DMS 273 (cell line): ENCODE data around the gene IRGQ.
"Not testable (repeated sequence)": the region's sequence is repeated elsewhere in the genome, so short reads cannot be mapped to it uniquely, and the experiment has no call there.

Experiments used
- DNase-seq: peaks from one replicate; lab custom pipeline; 2025; ENCODE audit not compliant: unreplicated experiment; lab: John Stamatoyannopoulos, UW

The IRGQ gene

GRCh38 chr19:43625918-43626579 lies 30.1 kb upstream of the IRGQ start:
- peak; percentile 20 for DNase-seq

- DNase-seq, result no peak
These were observed 29.0 kb upstream of the IRGQ start for GRCh38 chr19:43624933-43625332.

- no peak for DNase-seq
These were observed 28.1 kb upstream of the IRGQ start for GRCh38 chr19:43623889-43624670.

- no peak for DNase-seq
These were observed 27.0 kb upstream of the IRGQ start for GRCh38 chr19:43622956-43623355.

GRCh38 chr19:43622070-43622469 lies 26.1 kb upstream of the IRGQ start:
- no peak for DNase-seq

- DNase-seq, result no peak
These were observed 24.4 kb upstream of the IRGQ start for GRCh38 chr19:43620061-43621001.

GRCh38 chr19:43619262-43620060 lies 23.5 kb upstream of the IRGQ start, which contains the start of gene ZNF428:
TSS of gene ZNF428 (minus strand) at chr19:43619629. CDS start at chr19:43614304, 5,325 bp downstream.
- DNase-seq, result peak; percentile 95

GRCh38 chr19:43618921-43619261 lies 23.0 kb upstream of the IRGQ start:
- no peak for DNase-seq

GRCh38 chr19:43616954-43617353 lies 21.0 kb upstream of the IRGQ start:
- no peak for DNase-seq

GRCh38 chr19:43616306-43616705 lies 20.4 kb upstream of the IRGQ start:
- no peak for DNase-seq

GRCh38 chr19:43612374-43612773 lies 16.4 kb upstream of the IRGQ start:
- no peak for DNase-seq

GRCh38 chr19:43611788-43612187 lies 15.9 kb upstream of the IRGQ start, which contains the start of gene SRRM5:
TSS of gene SRRM5 (plus strand) at chr19:43612088. CDS start at chr19:43612122, 34 bp downstream.
- no peak for DNase-seq

- no peak for DNase-seq
These were observed 14.6 kb upstream of the IRGQ start for GRCh38 chr19:43610493-43610892.

- no peak for DNase-seq
These were observed 13.9 kb upstream of the IRGQ start for GRCh38 chr19:43609872-43610271.

GRCh38 chr19:43607238-43608205 lies 11.6 kb upstream of the IRGQ start:
- DNase-seq, result peak; percentile 46

- peak; percentile 84 for DNase-seq
These were observed 10.8 kb upstream of the IRGQ start for GRCh38 chr19:43606569-43607229.

- DNase-seq, result peak; percentile 63
These were observed 10.1 kb upstream of the IRGQ start for GRCh38 chr19:43605875-43606568.

GRCh38 chr19:43600326-43600725 lies 4.4 kb upstream of the IRGQ start:
- not testable (repeated sequence) for DNase-seq
